SK-N-SH (cell line): ENCODE results near the gene MLIP. TPM values are rescaled to one million over a fixed set of nuclear protein-coding genes. Genes with fewer than 3 reads are reported as not detected.

ENCODE experiments used
- CTCF ChIA-PET: fragments of 300-600, 350-600 bp; formaldehyde crosslinking; extraction: SDS; loops from one replicate; lab custom pipeline; 2021; lab: Yijun Ruan, JAX
- POLR2A ChIA-PET: fragments of 350-600 bp; sonication (Branson Sonifier 250); formaldehyde crosslinking; extraction: SDS; loops from one replicate; lab custom pipeline; 2020; ENCODE audit warnings: antibody characterized with exemption, inconsistent platforms; lab: Yijun Ruan, JAX
- DNase-seq: peaks from one replicate; pipeline ENCODE4 v3.0.0; 2012
- H2AFZ ChIP-seq: fragments of 200-600 bp; sonication (generic); 2 replicates; pipeline ENCODE4 v1.8.1; 2016; ENCODE audit warnings: antibody characterized with exemption, mild to moderate bottlenecking, low read depth
- H3F3A ChIP-seq: fragments of 200-600 bp; sonication (generic); replicated peaks from 2 replicates; pipeline ENCODE3; 2016; ENCODE audit warnings: antibody characterized with exemption, mild to moderate bottlenecking; ENCODE audit not compliant: insufficient read depth
- H3K27ac ChIP-seq, 2 experiments: fragments of 200-500 bp in 1 of 2; fragments of 200-600 bp in 1 of 2; sonication (Bioruptor generic) in 1 of 2; sonication (generic), shearing (Covaris generic) in 1 of 2; 2 replicates each; pipeline versions ENCODE4 v1.5.1 to v1.6.1; 2014 to 2016; ENCODE audit warnings: low read depth in 2 of 2, inconsistent platforms in 1 of 2, low read length in 1 of 2, mild to moderate bottlenecking in 1 of 2, mixed read lengths in 1 of 2
- H3K27me3 ChIP-seq: fragments of 200-600 bp; sonication (generic), shearing (Covaris generic); 2 replicates; pipeline ENCODE4 v1.6.1; 2016; ENCODE audit warnings: mixed run types; ENCODE audit not compliant: insufficient read depth
- H3K36me3 ChIP-seq, 2 experiments: fragments of 200-500 bp in 1 of 2; fragments of 200-600 bp in 1 of 2; sonication (Bioruptor generic) in 1 of 2; sonication (generic) in 1 of 2; replicated peaks in 1 of 2; 2 replicates each; pipeline versions ENCODE3 to v1.5.1; 2014 to 2016; ENCODE audit warnings: low read length in 1 of 2, mild to moderate bottlenecking in 1 of 2; ENCODE audit not compliant: insufficient read depth in 2 of 2, control insufficient read depth in 1 of 2
- H3K4me1 ChIP-seq, 2 experiments: fragments of 200-500 bp in 1 of 2; fragments of 200-600 bp in 1 of 2; sonication (Bioruptor generic) in 1 of 2; sonication (generic), shearing (Covaris generic) in 1 of 2; 2 replicates each; pipeline versions ENCODE4 v1.5.1 to v1.6.1; 2014 to 2016; ENCODE audit warnings: low read depth in 1 of 2, low read length in 1 of 2, mixed run types in 1 of 2; ENCODE audit not compliant: insufficient read depth in 2 of 2, control insufficient read depth in 1 of 2
- H3K4me2 ChIP-seq: fragments of 200-600 bp; sonication (generic), shearing (Covaris generic); 2 replicates; pipeline ENCODE4 v1.6.1; 2017; ENCODE audit warnings: mixed run types
- H3K4me3 ChIP-seq, 2 experiments: fragments of 200-500 bp in 1 of 2; fragments of 200-600 bp in 1 of 2; sonication (Bioruptor generic) in 1 of 2; sonication (generic), shearing (Covaris generic) in 1 of 2; 2 replicates each; pipeline versions ENCODE4 v1.5.1 to v1.8.1; 2014 to 2016; ENCODE audit warnings: low read depth in 2 of 2, inconsistent platforms in 1 of 2, low read length in 1 of 2, mild to moderate bottlenecking in 1 of 2, mixed read lengths in 1 of 2, moderate library complexity in 1 of 2
- H3K79me2 ChIP-seq: fragments of 200-600 bp; sonication (generic); 2 replicates; pipeline ENCODE4 v1.8.1; 2017; ENCODE audit warnings: mild to moderate bottlenecking; ENCODE audit not compliant: insufficient read depth
- H3K9ac ChIP-seq: fragments of 200-600 bp; sonication (generic); 2 replicates; pipeline ENCODE4 v1.6.1; 2017; ENCODE audit warnings: mixed run types
- H3K9me2 ChIP-seq: fragments of 200-600 bp; sonication (generic); 2 replicates; pipeline ENCODE4 v1.6.1; 2017; ENCODE audit warnings: mixed run types
- H3K9me3 ChIP-seq: fragments of 200-600 bp; sonication (generic); 2 replicates; pipeline ENCODE4 v1.6.1; 2017; ENCODE audit warnings: mixed run types, mild to moderate bottlenecking, moderate library complexity
- H4K20me1 ChIP-seq: fragments of 200-600 bp; sonication (generic); 2 replicates; pipeline ENCODE4 v1.6.1; 2017; ENCODE audit warnings: mild to moderate bottlenecking, mixed run types; ENCODE audit not compliant: insufficient read depth
- CHD2 ChIP-seq: fragments of 150-350 bp; IDR thresholded peaks from 2 replicates; pipeline ENCODE4 v1.6.1; 2018; ENCODE audit warnings: low read length; ENCODE audit not compliant: partially characterized antibody
- EZH2phosphoT487 ChIP-seq: fragments of 200-600 bp; sonication (generic); IDR thresholded peaks from 2 replicates; pipeline ENCODE4 v1.6.1; 2017; ENCODE audit warnings: low read depth, mixed run types, mild to moderate bottlenecking, antibody characterized with exemption, moderate library complexity, borderline replicate concordance
- FOXM1 ChIP-seq: IDR thresholded peaks from 2 replicates; pipeline ENCODE4 v1.4.0; 2012; ENCODE audit warnings: low read depth, mild to moderate bottlenecking
- GABPA ChIP-seq: IDR thresholded peaks from 2 replicates; pipeline ENCODE4 v1.4.0; 2012; ENCODE audit warnings: low read depth, mild to moderate bottlenecking
- GATA2 ChIP-seq: sonication (generic); formaldehyde crosslinking; IDR thresholded peaks from 2 replicates; pipeline ENCODE4 v1.5.0; 2020; ENCODE audit warnings: mild to moderate bottlenecking, missing genetic modification reagents
- MAX ChIP-seq: IDR thresholded peaks from 2 replicates; pipeline ENCODE4 v1.4.0; 2012; ENCODE audit warnings: low read depth
- MXI1 ChIP-seq: IDR thresholded peaks from 2 replicates; pipeline ENCODE4 v1.6.1; 2012; ENCODE audit warnings: mild to moderate bottlenecking, low read depth, low read length, improper control_type of control experiment
- NFIC ChIP-seq: IDR thresholded peaks from 2 replicates; pipeline ENCODE4 v1.4.0; 2012; ENCODE audit warnings: borderline replicate concordance
- NRF1 ChIP-seq: IDR thresholded peaks from 2 replicates; pipeline ENCODE4 v1.6.1; 2012; ENCODE audit warnings: low read depth, mild to moderate bottlenecking, low read length
- RAD21 ChIP-seq: IDR thresholded peaks from 2 replicates; pipeline ENCODE4 v1.6.1; 2012; ENCODE audit warnings: mild to moderate bottlenecking, low read length
- RCOR1 ChIP-seq: fragments of 150-350 bp; IDR thresholded peaks from 2 replicates; pipeline ENCODE4 v1.6.1; 2017; ENCODE audit warnings: antibody characterized with exemption, low read length
- REST ChIP-seq: IDR thresholded peaks from 2 replicates; pipeline ENCODE4 v1.6.1; 2012; ENCODE audit warnings: mild to moderate bottlenecking, low read depth, low read length, moderate library complexity
- RFX5 ChIP-seq: IDR thresholded peaks from 2 replicates; pipeline ENCODE4 v1.6.1; 2012; ENCODE audit warnings: mild to moderate bottlenecking, improper control_type of control experiment, low read length
- SMC3 ChIP-seq: IDR thresholded peaks from 2 replicates; pipeline ENCODE4 v1.6.1; 2012; ENCODE audit warnings: low read depth, low read length, improper control_type of control experiment
- TAF1 ChIP-seq: IDR thresholded peaks from 2 replicates; pipeline ENCODE4 v1.6.1; 2012; ENCODE audit warnings: low read depth, mild to moderate bottlenecking, low read length, moderate library complexity, borderline replicate concordance
- USF1 ChIP-seq: IDR thresholded peaks from 2 replicates; pipeline ENCODE4 v1.4.0; 2012; ENCODE audit warnings: low read depth, borderline replicate concordance
- YY1 ChIP-seq: IDR thresholded peaks from 2 replicates; pipeline ENCODE4 v1.4.0; 2012; ENCODE audit warnings: low read depth, mild to moderate bottlenecking
- ZBTB33 ChIP-seq: IDR thresholded peaks from 2 replicates; pipeline ENCODE4 v1.4.0; 2012; ENCODE audit warnings: low read depth, borderline replicate concordance
- WGBS: methylation state at CpG from one replicate; pipeline ENCODE4 v1.1.6; 2017; ENCODE audit warnings: low lambda C conversion rate; 5-methylcytosine and 5-hydroxymethylcytosine counted together
- polyA plus RNA-seq, 3 experiments: library from polyadenylated mRNA; depleted of rRNA; stranded (reverse); fragments of >200 nt; gene quantifications; 2 replicates each; pipeline ENCODE4 v1.2.3, GENCODE V29; 2012

The MLIP gene
- polyA plus RNA-seq, 1 of the 3 experiments (the other 2 are of a cell fraction), result not detected

GRCh38 chr6:54183616-54184015 is 72.4 kb downstream of the MLIP start:
- ChIA-PET CTCF (no interaction called here), POLR2A (no interaction called here)
- Histone ChIP-seq H3K4me1 (no peaks in the 10 kb centered on the region; a peak in 1 of 4 replicates), H3K4me2 (no peak overlapping the region), H3F3A (no peaks in the 10 kb centered on the region), H3K9me3 (no peaks in the 10 kb centered on the region), H3K36me3 (no peaks in the 10 kb centered on the region), H3K27me3 (no peaks in the 10 kb centered on the region; the same call in 1 of the 2 replicates), H3K9me2 (no peaks in the 10 kb centered on the region), H3K9ac (no peak overlapping the region), H2AFZ (no peak overlapping the region), H3K4me3 (no peak overlapping the region), H3K79me2 (no peaks in the 10 kb centered on the region), H3K27ac (no peak overlapping the region), H4K20me1 (no peaks in the 10 kb centered on the region)
- 17% methylated on average over 7 of the region's 7 CpGs for WGBS
- TF ChIP-seq MAX (no peak), MXI1 (no peak), CHD2 (no peak), GATA2 (no peak), FOXM1 (no peak), RAD21 (no peak), TAF1 (no peak), YY1 (no peak), RCOR1 (no peak), GABPA (no peak), REST (no peak), NRF1 (no peak)
- DNase-seq, result no peak

GRCh38 chr6:54185885-54186284 is 74.6 kb downstream of the MLIP start:
- POLR2A ChIA-PET, result no interaction called here
- no peaks in the 10 kb centered on the region for H3K9me3 ChIP-seq
- WGBS, result 8% methylated on average over 1 of the region's 1 CpG
- H3K27me3 ChIP-seq, result no peaks in the 10 kb centered on the region; the same call in 1 of the 2 replicates
- no peak overlapping the region for H3K27ac ChIP-seq
- no peak overlapping the region for H3K4me3 ChIP-seq
- H3K4me1 ChIP-seq, result no peaks in the 10 kb centered on the region; a peak in 1 of 4 replicates
- no peaks in the 10 kb centered on the region for H3F3A ChIP-seq
- H3K36me3 ChIP-seq, result no peaks in the 10 kb centered on the region
- H3K9ac ChIP-seq, result no peak overlapping the region
- no peaks in the 10 kb centered on the region for H3K79me2 ChIP-seq
- DNase-seq, result no peak
- no peaks in the 10 kb centered on the region for H3K9me2 ChIP-seq
- CTCF ChIA-PET, result interaction anchor here (0.6 kb wide), 1 partner anchor 37 kb away, joined by 3 read pairs; no protein-coding TSS in a partner anchor
- no peak overlapping the region for H3K4me2 ChIP-seq
- H2AFZ ChIP-seq, result no peak overlapping the region
- H4K20me1 ChIP-seq, result no peaks in the 10 kb centered on the region
- TF ChIP-seq REST (no peak), RFX5 (no peak), YY1 (no peak), ZBTB33 (no peak), EZH2phosphoT487 (no peak), MAX (no peak), NFIC (no peak), USF1 (no peak), SMC3 (no peak), GABPA (no peak)
